Panc1 (cell line): ENCODE measurements around the gene SHROOM3. TPM values are rescaled to one million over a fixed set of nuclear protein-coding genes. Genes with fewer than 3 reads are reported as not detected.

Experiments
- ATAC-seq: fragments of 200-7000 bp; cut with Tn5 transposase; 2 replicates; pipeline ENCODE4 v1.9.1; 2020; ENCODE audit warnings: mild to moderate bottlenecking, moderate library complexity
- BruUV-seq: library from RNA; stranded (reverse); fragments of 400-500 nt; replicated peaks from 2 replicates; lab custom pipeline; 2021; lab: Mats Ljungman, UMichigan
- CTCF ChIA-PET: fragments of 300-600 bp; sonication (Branson Sonifier 250); formaldehyde crosslinking; loops from one replicate; lab custom pipeline; 2022; ENCODE audit warnings: antibody characterized with exemption; lab: Charles Lee
- POLR2A ChIA-PET: fragments of 300-600 bp; sonication (Branson Sonifier 250); formaldehyde crosslinking; loops from one replicate; lab custom pipeline; 2022; ENCODE audit warnings: antibody characterized with exemption; lab: Charles Lee
- DNase-seq: peaks from one replicate; pipeline ENCODE4 v3.0.0-alpha.2; 2010; ENCODE audit warnings: low read depth, low spot score
- H3K27ac ChIP-seq: 2 replicates; pipeline ENCODE4 v1.5.1; 2011; ENCODE audit warnings: mild to moderate bottlenecking, low read length, inconsistent platforms
- H3K27me3 ChIP-seq: fragments of 200-500 bp; sonication (Bioruptor generic); 2 replicates; pipeline ENCODE4 v1.6.0; 2014; ENCODE audit warnings: low read length, inconsistent platforms; ENCODE audit not compliant: control insufficient read depth, insufficient read depth
- H3K36me3 ChIP-seq: fragments of 200-500 bp; sonication (Bioruptor generic); 2 replicates; pipeline ENCODE4 v1.5.1; 2014; ENCODE audit warnings: inconsistent platforms, mild to moderate bottlenecking, low read length, moderate library complexity; ENCODE audit not compliant: control insufficient read depth, insufficient read depth
- H3K4me1 ChIP-seq: 2 replicates; pipeline ENCODE4 v1.5.1; 2011; ENCODE audit warnings: inconsistent platforms, mild to moderate bottlenecking, low read length, moderate library complexity; ENCODE audit not compliant: control insufficient read depth, insufficient read depth
- H3K4me3 ChIP-seq, 2 experiments: 2 replicates each; pipeline ENCODE4 v1.5.1; 2011 to 2012; ENCODE audit warnings: low read depth in 2 of 2, low read length in 2 of 2, mild to moderate bottlenecking in 2 of 2, inconsistent platforms in 1 of 2, moderate library complexity in 1 of 2
- H3K9me3 ChIP-seq: fragments of 200-500 bp; sonication (Bioruptor generic); 2 replicates; pipeline ENCODE4 v1.5.1; 2014; ENCODE audit warnings: low read depth, mild to moderate bottlenecking, inconsistent platforms, low read length, moderate library complexity; ENCODE audit not compliant: control insufficient read depth, insufficient read depth
- POLR2AphosphoS5 ChIP-seq: IDR thresholded peaks from 2 replicates; pipeline ENCODE4 v1.6.1; 2012; ENCODE audit warnings: mild to moderate bottlenecking, low read depth, low read length, moderate library complexity
- SIN3A ChIP-seq: IDR thresholded peaks from 2 replicates; pipeline ENCODE4 v1.6.1; 2012; ENCODE audit warnings: low read depth, mild to moderate bottlenecking, low read length, moderate library complexity, borderline replicate concordance; ENCODE audit not compliant: insufficient read depth
- TCF7L2 ChIP-seq: IDR thresholded peaks from 2 replicates; pipeline ENCODE4 v1.6.1; 2011; ENCODE audit warnings: mild to moderate bottlenecking, low read depth, low read length, inconsistent platforms
- in situ Hi-C: cut with HindIII; loops from 2 replicates; pipeline ENCODE4 v1.10.0; 2016; ENCODE audit warnings: low sequenced_read_pairs, low pct_unique_long_range_greater_than_20kb
- intact Hi-C: fragments of 100-400 bp; cut with micrococcal nuclease; formaldehyde crosslinking; loops from one replicate; pipeline ENCODE4 v1.10.0; 2022; ENCODE audit not compliant: unreplicated experiment
- total RNA-seq: library from RNA; stranded (reverse); gene quantifications from one replicate; pipeline ENCODE4 v1.2.1, GENCODE V29; 2021; ENCODE audit not compliant: unreplicated experiment
- TF ChIP-seq, protein P1 (sequence below), 2 experiments: IDR thresholded peaks; 2 replicates each; pipeline ENCODE4 v1.6.1; 2011 to 2012; ENCODE audit warnings: low read depth in 2 of 2, control low read depth in 1 of 2, low read length in 1 of 2, mild to moderate bottlenecking in 1 of 2, moderate library complexity in 1 of 2; ENCODE audit not compliant: insufficient read depth in 1 of 2
- TF ChIP-seq, protein P2 (sequence below): fragments of 450-650 bp; IDR thresholded peaks from 2 replicates; pipeline ENCODE4 v1.5.1; 2017; ENCODE audit warnings: mild to moderate bottlenecking

Gene SHROOM3
- total RNA-seq, 1 experiment from 2014 or later, result 7.2 TPM

DNA sequence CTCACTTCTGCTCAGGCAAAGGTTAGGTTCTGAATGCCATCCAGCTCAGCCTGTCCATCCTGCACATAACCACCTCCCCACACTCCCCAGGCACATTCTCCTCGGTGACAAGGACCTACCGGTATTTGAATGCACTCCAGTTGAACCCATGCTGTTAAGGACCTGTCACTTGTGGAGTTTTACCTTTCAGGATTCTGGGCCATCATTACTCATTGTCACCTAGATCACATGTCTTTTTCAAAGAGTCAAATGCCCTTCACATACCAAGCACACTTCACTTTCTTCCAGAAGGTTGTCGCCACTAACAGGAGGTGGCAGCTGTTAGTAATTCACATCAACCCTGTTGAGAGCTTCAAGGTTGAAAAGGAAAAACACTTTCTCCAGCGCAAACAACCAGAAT is 244.7 kb downstream of the SHROOM3 start:
- CTCF ChIA-PET, result no interaction called here
- no peak overlapping the region for H3K27ac ChIP-seq
- in situ Hi-C loops, result no loop called here
- DNase-seq (no peak), ATAC-seq (no peak)
- intact Hi-C loops, result no loop called here
- TF ChIP-seq, protein P1, sequence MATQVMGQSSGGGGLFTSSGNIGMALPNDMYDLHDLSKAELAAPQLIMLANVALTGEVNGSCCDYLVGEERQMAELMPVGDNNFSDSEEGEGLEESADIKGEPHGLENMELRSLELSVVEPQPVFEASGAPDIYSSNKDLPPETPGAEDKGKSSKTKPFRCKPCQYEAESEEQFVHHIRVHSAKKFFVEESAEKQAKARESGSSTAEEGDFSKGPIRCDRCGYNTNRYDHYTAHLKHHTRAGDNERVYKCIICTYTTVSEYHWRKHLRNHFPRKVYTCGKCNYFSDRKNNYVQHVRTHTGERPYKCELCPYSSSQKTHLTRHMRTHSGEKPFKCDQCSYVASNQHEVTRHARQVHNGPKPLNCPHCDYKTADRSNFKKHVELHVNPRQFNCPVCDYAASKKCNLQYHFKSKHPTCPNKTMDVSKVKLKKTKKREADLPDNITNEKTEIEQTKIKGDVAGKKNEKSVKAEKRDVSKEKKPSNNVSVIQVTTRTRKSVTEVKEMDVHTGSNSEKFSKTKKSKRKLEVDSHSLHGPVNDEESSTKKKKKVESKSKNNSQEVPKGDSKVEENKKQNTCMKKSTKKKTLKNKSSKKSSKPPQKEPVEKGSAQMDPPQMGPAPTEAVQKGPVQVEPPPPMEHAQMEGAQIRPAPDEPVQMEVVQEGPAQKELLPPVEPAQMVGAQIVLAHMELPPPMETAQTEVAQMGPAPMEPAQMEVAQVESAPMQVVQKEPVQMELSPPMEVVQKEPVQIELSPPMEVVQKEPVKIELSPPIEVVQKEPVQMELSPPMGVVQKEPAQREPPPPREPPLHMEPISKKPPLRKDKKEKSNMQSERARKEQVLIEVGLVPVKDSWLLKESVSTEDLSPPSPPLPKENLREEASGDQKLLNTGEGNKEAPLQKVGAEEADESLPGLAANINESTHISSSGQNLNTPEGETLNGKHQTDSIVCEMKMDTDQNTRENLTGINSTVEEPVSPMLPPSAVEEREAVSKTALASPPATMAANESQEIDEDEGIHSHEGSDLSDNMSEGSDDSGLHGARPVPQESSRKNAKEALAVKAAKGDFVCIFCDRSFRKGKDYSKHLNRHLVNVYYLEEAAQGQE (IDR thresholded peaks at IDR 0.05; ENCODE audit: insufficient read depth in 1 of 2, low read depth in 2 of 2, low read length in 1 of 2), result no peak
- no peak for TF ChIP-seq TCF7L2
- TF ChIP-seq SIN3A, result no peak
- TF ChIP-seq POLR2AphosphoS5, result no peak
- TF ChIP-seq, protein P2, sequence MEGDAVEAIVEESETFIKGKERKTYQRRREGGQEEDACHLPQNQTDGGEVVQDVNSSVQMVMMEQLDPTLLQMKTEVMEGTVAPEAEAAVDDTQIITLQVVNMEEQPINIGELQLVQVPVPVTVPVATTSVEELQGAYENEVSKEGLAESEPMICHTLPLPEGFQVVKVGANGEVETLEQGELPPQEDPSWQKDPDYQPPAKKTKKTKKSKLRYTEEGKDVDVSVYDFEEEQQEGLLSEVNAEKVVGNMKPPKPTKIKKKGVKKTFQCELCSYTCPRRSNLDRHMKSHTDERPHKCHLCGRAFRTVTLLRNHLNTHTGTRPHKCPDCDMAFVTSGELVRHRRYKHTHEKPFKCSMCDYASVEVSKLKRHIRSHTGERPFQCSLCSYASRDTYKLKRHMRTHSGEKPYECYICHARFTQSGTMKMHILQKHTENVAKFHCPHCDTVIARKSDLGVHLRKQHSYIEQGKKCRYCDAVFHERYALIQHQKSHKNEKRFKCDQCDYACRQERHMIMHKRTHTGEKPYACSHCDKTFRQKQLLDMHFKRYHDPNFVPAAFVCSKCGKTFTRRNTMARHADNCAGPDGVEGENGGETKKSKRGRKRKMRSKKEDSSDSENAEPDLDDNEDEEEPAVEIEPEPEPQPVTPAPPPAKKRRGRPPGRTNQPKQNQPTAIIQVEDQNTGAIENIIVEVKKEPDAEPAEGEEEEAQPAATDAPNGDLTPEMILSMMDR, result no peak
- H3K4me3 ChIP-seq, result no peak overlapping the region
- no TSS peak for BruUV-seq
- H3K36me3 ChIP-seq, result no peaks in the 10 kb centered on the region
- POLR2A ChIA-PET, result no interaction called here
- H3K4me1 ChIP-seq, result peaks cover 6% of the 10 kb centered on the region; the same call in 1 of the 2 replicates
- H3K9me3 ChIP-seq, result no peaks in the 10 kb centered on the region
- no peaks in the 10 kb centered on the region; the same call in 1 of the 2 replicates for H3K27me3 ChIP-seq

- Histone ChIP-seq H3K27ac (no peak overlapping the region), H3K36me3 (no peaks in the 10 kb centered on the region), H3K4me1 (peaks cover 6% of the 10 kb centered on the region; the same call in 1 of the 2 replicates), H3K27me3 (no peaks in the 10 kb centered on the region; the same call in 1 of the 2 replicates), H3K9me3 (no peaks in the 10 kb centered on the region), H3K4me3 (no peak overlapping the region)
- intact Hi-C loops, result no loop called here
- ATAC-seq, result no peak
- TF ChIP-seq, protein P1 (IDR thresholded peaks at IDR 0.05; ENCODE audit: insufficient read depth in 1 of 2, low read depth in 2 of 2, low read length in 1 of 2), result no peak
- no peak for TF ChIP-seq SIN3A
- TF ChIP-seq, protein P2, result no peak
- TF ChIP-seq POLR2AphosphoS5, result no peak
- no peak for TF ChIP-seq TCF7L2
- no TSS peak for BruUV-seq
- in situ Hi-C loops, result no loop called here
- no peak for DNase-seq
- CTCF ChIA-PET, result no interaction called here
- POLR2A ChIA-PET, result no interaction called here
Observed at GRCh38 chr4:76680952-76681351, 245.9 kb downstream of the SHROOM3 start.
